22Rv1 (cell line): ENCODE results near the gene SCN2A.

Experiments used
- ZFX ChIP-seq: fragments of 450-650 bp; IDR thresholded peaks from 2 replicates; pipeline ENCODE4 v1.6.1; 2017; ENCODE audit warnings: antibody characterized with exemption, borderline replicate concordance
- TF ChIP-seq, protein P1 (sequence below): fragments of 450-650 bp; IDR thresholded peaks from 2 replicates; pipeline ENCODE4 v1.5.1; 2017; ENCODE audit warnings: mild to moderate bottlenecking

DNA sequence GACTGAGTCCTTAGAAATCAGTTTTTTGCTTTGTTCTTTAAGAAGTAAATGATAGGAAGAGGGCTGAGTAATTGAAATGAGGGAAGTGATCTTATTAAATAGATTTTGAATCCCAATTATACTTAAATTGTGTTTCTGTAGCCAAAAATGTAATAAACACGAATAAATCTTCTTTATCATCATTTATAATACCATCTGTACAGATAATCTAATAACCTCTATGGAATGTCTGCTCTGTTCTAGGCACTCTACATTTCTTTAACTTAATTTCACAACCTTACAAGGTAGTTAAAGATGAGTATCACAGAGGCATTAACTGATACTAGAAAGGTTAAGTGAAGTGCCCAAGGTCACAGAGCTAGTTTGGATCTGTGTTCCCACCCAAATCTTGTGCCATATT lies 14.3 kb upstream of the SCN2A start:
- TF ChIP-seq, protein P1, sequence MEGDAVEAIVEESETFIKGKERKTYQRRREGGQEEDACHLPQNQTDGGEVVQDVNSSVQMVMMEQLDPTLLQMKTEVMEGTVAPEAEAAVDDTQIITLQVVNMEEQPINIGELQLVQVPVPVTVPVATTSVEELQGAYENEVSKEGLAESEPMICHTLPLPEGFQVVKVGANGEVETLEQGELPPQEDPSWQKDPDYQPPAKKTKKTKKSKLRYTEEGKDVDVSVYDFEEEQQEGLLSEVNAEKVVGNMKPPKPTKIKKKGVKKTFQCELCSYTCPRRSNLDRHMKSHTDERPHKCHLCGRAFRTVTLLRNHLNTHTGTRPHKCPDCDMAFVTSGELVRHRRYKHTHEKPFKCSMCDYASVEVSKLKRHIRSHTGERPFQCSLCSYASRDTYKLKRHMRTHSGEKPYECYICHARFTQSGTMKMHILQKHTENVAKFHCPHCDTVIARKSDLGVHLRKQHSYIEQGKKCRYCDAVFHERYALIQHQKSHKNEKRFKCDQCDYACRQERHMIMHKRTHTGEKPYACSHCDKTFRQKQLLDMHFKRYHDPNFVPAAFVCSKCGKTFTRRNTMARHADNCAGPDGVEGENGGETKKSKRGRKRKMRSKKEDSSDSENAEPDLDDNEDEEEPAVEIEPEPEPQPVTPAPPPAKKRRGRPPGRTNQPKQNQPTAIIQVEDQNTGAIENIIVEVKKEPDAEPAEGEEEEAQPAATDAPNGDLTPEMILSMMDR: no peak
- no peak for TF ChIP-seq ZFX
